Measurements from ENCODE around the gene METTL5. TPM values are rescaled to one million over a fixed set of nuclear protein-coding genes. Genes with fewer than 3 reads are reported as not detected.

Gene METTL5
- total RNA-seq, 1 experiment from 2014 or later = 97.3 TPM

DNA sequence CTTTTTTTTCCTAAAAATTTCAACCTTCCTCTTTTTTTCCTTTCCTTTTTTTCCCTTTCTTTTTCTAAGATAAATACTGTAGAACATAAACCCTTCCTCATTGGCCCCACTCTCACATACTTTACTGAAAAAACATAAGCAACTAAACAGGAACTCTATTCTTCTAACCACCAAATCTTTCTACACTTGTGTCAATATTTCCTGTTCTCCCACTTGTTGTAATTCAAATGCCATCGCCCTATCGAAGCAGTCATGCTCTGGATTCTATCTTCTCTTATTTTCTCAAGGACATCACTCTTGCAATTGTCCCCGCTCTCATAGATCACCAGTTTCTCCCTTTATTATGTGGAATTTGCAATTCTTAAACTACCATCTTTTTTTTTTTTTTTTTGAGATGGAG is 46.3 kb downstream of the METTL5 start:
- TF ChIP-seq, protein P1, sequence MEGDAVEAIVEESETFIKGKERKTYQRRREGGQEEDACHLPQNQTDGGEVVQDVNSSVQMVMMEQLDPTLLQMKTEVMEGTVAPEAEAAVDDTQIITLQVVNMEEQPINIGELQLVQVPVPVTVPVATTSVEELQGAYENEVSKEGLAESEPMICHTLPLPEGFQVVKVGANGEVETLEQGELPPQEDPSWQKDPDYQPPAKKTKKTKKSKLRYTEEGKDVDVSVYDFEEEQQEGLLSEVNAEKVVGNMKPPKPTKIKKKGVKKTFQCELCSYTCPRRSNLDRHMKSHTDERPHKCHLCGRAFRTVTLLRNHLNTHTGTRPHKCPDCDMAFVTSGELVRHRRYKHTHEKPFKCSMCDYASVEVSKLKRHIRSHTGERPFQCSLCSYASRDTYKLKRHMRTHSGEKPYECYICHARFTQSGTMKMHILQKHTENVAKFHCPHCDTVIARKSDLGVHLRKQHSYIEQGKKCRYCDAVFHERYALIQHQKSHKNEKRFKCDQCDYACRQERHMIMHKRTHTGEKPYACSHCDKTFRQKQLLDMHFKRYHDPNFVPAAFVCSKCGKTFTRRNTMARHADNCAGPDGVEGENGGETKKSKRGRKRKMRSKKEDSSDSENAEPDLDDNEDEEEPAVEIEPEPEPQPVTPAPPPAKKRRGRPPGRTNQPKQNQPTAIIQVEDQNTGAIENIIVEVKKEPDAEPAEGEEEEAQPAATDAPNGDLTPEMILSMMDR (conservative IDR thresholded peaks at IDR 0.05; ENCODE audit: low read depth, low read length) = no peak
- TF ChIP-seq EZH2 (IDR thresholded peaks at IDR 0.05; ENCODE audit: borderline replicate concordance, low read depth, low read length, poor library complexity, severe bottlenecking) = no peak

DNA sequence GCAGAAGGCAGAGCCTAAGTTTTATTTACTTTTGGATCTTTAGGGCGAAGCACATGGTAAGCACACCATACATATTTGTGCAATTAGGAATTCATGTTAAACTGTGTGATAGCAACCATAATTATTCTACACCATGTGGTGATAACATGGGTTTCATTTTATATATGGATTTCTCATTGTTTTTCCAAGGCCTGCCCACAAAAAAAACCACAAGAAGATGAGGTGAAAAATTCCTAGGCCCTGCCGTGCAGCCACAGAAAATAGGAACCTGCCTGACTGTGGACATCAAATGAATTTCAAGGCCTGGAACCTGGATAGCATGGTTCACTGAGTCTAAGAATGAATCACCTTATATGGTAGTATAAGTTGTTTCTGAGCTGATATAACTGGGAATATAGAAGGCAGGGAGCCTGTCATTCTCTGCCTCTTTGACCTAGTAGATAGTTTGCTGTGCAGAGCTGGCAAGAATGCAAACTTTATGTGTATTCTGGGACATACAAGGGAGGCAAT is 48.4 kb downstream of the METTL5 start:
- H3K27me3 ChIP-seq (replicated peaks; ENCODE audit: insufficient read depth, low read depth, low read length, poor library complexity) = no peaks in the 10 kb centered on the region
- H3K4me1 ChIP-seq (ENCODE audit: insufficient read depth, low read length, poor library complexity, severe bottlenecking) = no peaks in the 10 kb centered on the region
- no peak overlapping the region for H3K27ac ChIP-seq (ENCODE audit: low read depth, low read length, poor library complexity, severe bottlenecking)
- DNase-seq (ENCODE audit: low spot score) = no peak
- no peak overlapping the region for H3K4me3 ChIP-seq (ENCODE audit: low read depth, low read length, poor library complexity, severe bottlenecking)
- TF ChIP-seq EZH2 (IDR thresholded peaks at IDR 0.05; ENCODE audit: borderline replicate concordance, low read depth, low read length, poor library complexity, severe bottlenecking) = no peak
- TF ChIP-seq, protein P1 (conservative IDR thresholded peaks at IDR 0.05; ENCODE audit: low read depth, low read length) = no peak
- ChIA-PET CTCF (no interaction called here), POLR2A (ENCODE audit: low non-redundant PET) (no interaction called here)
- H3K9me3 ChIP-seq (ENCODE audit: low read depth, low read length, poor library complexity, severe bottlenecking) = no peaks in the 10 kb centered on the region
- BruUV-seq (replicated peaks) = no TSS peak
- intact Hi-C loops (cut with micrococcal nuclease; ENCODE audit: unreplicated experiment) = no loop called here
- H3K36me3 ChIP-seq (ENCODE audit: insufficient read depth, low read length, poor library complexity, severe bottlenecking) = no peaks in the 10 kb centered on the region

More for the DNA sequence above, 46.3 kb downstream of the METTL5 start:
- H3K27me3 ChIP-seq (replicated peaks; ENCODE audit: insufficient read depth, low read depth, low read length, poor library complexity) = no peaks in the 10 kb centered on the region
- no peaks in the 10 kb centered on the region for H3K9me3 ChIP-seq (ENCODE audit: low read depth, low read length, poor library complexity, severe bottlenecking)
- intact Hi-C loops (cut with micrococcal nuclease; ENCODE audit: unreplicated experiment) = no loop called here
- no TSS peak for BruUV-seq (replicated peaks)
- H3K36me3 ChIP-seq (ENCODE audit: insufficient read depth, low read length, poor library complexity, severe bottlenecking) = no peaks in the 10 kb centered on the region
- CTCF ChIA-PET = no interaction called here
- no peak for DNase-seq (ENCODE audit: low spot score)
- no peak overlapping the region for H3K27ac ChIP-seq (ENCODE audit: low read depth, low read length, poor library complexity, severe bottlenecking)
- H3K4me3 ChIP-seq (ENCODE audit: low read depth, low read length, poor library complexity, severe bottlenecking) = no peak overlapping the region
- POLR2A ChIA-PET (ENCODE audit: low non-redundant PET) = no interaction called here
- H3K4me1 ChIP-seq (ENCODE audit: insufficient read depth, low read length, poor library complexity, severe bottlenecking) = no peaks in the 10 kb centered on the region

DNA sequence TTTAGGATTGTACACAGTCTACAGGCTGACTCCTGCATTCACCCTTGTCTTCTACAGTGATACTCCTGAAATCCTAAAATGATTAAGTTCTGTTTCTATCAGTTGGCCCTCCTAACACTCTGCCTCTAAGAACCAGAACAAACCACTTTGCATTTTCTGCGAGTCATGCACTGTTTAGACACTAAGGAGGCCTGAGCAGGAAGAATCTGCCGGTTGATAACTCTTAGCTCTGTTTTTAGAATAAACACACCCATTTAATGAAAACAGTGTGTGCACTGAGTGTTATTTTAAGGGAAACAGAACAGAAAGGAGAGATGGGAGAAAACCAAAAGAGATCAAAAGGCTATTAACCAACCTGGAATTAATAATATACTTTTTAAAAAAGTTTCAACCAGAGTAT is 48.9 kb downstream of the METTL5 start:
- no peak overlapping the region for H3K4me3 ChIP-seq (ENCODE audit: low read depth, low read length, poor library complexity, severe bottlenecking)
- BruUV-seq (replicated peaks) = no TSS peak
- ChIA-PET CTCF (no interaction called here), POLR2A (ENCODE audit: low non-redundant PET) (interaction anchor here (0.6 to 0.7 kb wide), 2 partner anchors 156 to 324 kb away, joined by 9 to 10 read pairs; no protein-coding TSS in a partner anchor)
- no peaks in the 10 kb centered on the region for H3K36me3 ChIP-seq (ENCODE audit: insufficient read depth, low read length, poor library complexity, severe bottlenecking)
- H3K27me3 ChIP-seq (replicated peaks; ENCODE audit: insufficient read depth, low read depth, low read length, poor library complexity) = no peaks in the 10 kb centered on the region
- no peak for DNase-seq (ENCODE audit: low spot score)
- no peaks in the 10 kb centered on the region for H3K4me1 ChIP-seq (ENCODE audit: insufficient read depth, low read length, poor library complexity, severe bottlenecking)
- no peaks in the 10 kb centered on the region for H3K9me3 ChIP-seq (ENCODE audit: low read depth, low read length, poor library complexity, severe bottlenecking)
- H3K27ac ChIP-seq (ENCODE audit: low read depth, low read length, poor library complexity, severe bottlenecking) = no peak overlapping the region
- intact Hi-C loops (cut with micrococcal nuclease; ENCODE audit: unreplicated experiment) = no loop called here
- no peak for TF ChIP-seq EZH2 (IDR thresholded peaks at IDR 0.05; ENCODE audit: borderline replicate concordance, low read depth, low read length, poor library complexity, severe bottlenecking)
- TF ChIP-seq, protein P1 (conservative IDR thresholded peaks at IDR 0.05; ENCODE audit: low read depth, low read length) = no peak

Data from A673 (cell line).